Right atrium auricular region (tissue), 2 donors: Measurements from ENCODE around the gene TMEM95. TPM values are rescaled to one million over a fixed set of nuclear protein-coding genes. Genes with fewer than 3 reads are reported as not detected.

ENCODE experiments used
- DNase-seq: peaks from one replicate; pipeline ENCODE4 v3.0.0-alpha.2; 2019; ENCODE audit warnings: low spot score
- H3K27ac ChIP-seq, 2 donors: fragments of 200-600 bp; sonication (generic); 1 replicate in 1 of 2; 2 replicates in 1 of 2; pipeline ENCODE4 v1.5.1; 2016 to 2019
- H3K27me3 ChIP-seq, 2 donors: fragments of 200-600 bp; sonication (generic); one replicate each; pipeline versions ENCODE4 v1.5.1 to v1.6.0; 2017 to 2019
- H3K36me3 ChIP-seq: fragments of 200-600 bp; sonication (generic); one replicate; pipeline ENCODE4 v1.5.1; 2016
- H3K4me1 ChIP-seq, 2 donors: fragments of 200-600 bp; sonication (generic); one replicate each; pipeline versions ENCODE4 v1.5.1 to v1.6.0; 2017 to 2019
- H3K4me3 ChIP-seq, 2 donors: fragments of 200-600 bp; sonication (generic); 1 replicate in 1 of 2; 2 replicates in 1 of 2; pipeline ENCODE4 v1.5.1; 2017 to 2019; ENCODE audit warnings: mild to moderate bottlenecking in 1 of 2, moderate library complexity in 1 of 2
- H3K9me3 ChIP-seq, 2 donors: fragments of 200-600 bp; sonication (generic); one replicate each; pipeline ENCODE4 v1.5.1; 2019
- CTCF ChIP-seq, 2 donors: fragments of 200-600 bp; sonication (generic); IDR thresholded peaks; one replicate each; pipeline ENCODE4 v1.5.1; 2019; ENCODE audit warnings: antibody characterized with exemption in 2 of 2
- total RNA-seq, 2 donors: library from RNA; depleted of rRNA; stranded (reverse); fragments of >200 nt; gene quantifications; one replicate each; pipeline ENCODE4 v1.1.0, GENCODE V29; 2016

The TMEM95 gene
- total RNA-seq, 2 donors from 2014 or later, result not detected

GRCh38 chr17:7315570-7316235, 39.3 kb upstream of the TMEM95 start:
- no peak for TF ChIP-seq CTCF (IDR thresholded peaks at IDR 0.05)
- peak overlapping the region; percentile 92 to 93 for H3K27ac ChIP-seq
- peaks cover 0 to 29% of the 10 kb centered on the region in 2 donors for H3K4me1 ChIP-seq
- H3K9me3 ChIP-seq, result no peaks in the 10 kb centered on the region
- H3K4me3 ChIP-seq, result peak overlapping the region; percentile 83 to 89
- H3K27me3 ChIP-seq, result no peaks in the 10 kb centered on the region
- DNase-seq, result no peak
- H3K36me3 ChIP-seq, result peaks cover 68% of the 10 kb centered on the region

GRCh38 chr17:7317161-7317803, 37.7 kb upstream of the TMEM95 start:
- no peak overlapping the region for H3K27ac ChIP-seq

GRCh38 chr17:7318121-7318860, 36.7 kb upstream of the TMEM95 start:
- no peak for DNase-seq

More at GRCh38 chr17:7317161-7317803, 37.7 kb upstream of the TMEM95 start:
- TF ChIP-seq CTCF (IDR thresholded peaks at IDR 0.05), result no peak
- Histone ChIP-seq H3K4me1 (peaks cover 0 to 29% of the 10 kb centered on the region in 2 donors), H3K27me3 (no peaks in the 10 kb centered on the region), H3K9me3 (no peaks in the 10 kb centered on the region), H3K4me3 (no peak overlapping the region), H3K36me3 (peaks cover 69% of the 10 kb centered on the region)
- no peak for DNase-seq

GRCh38 chr17:7321466-7321865, 33.5 kb upstream of the TMEM95 start:
- no peaks in the 10 kb centered on the region for H3K27me3 ChIP-seq
- no peaks in the 10 kb centered on the region for H3K9me3 ChIP-seq
- H3K4me3 ChIP-seq, result no peak overlapping the region
- no peak overlapping the region for H3K27ac ChIP-seq
- H3K36me3 ChIP-seq, result peaks cover 91% of the 10 kb centered on the region
- no peak for DNase-seq
- no peaks in the 10 kb centered on the region for H3K4me1 ChIP-seq
- no peak for TF ChIP-seq CTCF (IDR thresholded peaks at IDR 0.05)

More at GRCh38 chr17:7318121-7318860, 36.7 kb upstream of the TMEM95 start:
- H3K9me3 ChIP-seq, result no peaks in the 10 kb centered on the region
- no peaks in the 10 kb centered on the region for H3K27me3 ChIP-seq
- TF ChIP-seq CTCF (IDR thresholded peaks at IDR 0.05), result no peak
- peaks cover 0 to 23% of the 10 kb centered on the region in 2 donors for H3K4me1 ChIP-seq
- peaks cover 69% of the 10 kb centered on the region for H3K36me3 ChIP-seq
- no peak overlapping the region for H3K27ac ChIP-seq
- H3K4me3 ChIP-seq, result no peak overlapping the region

- Histone ChIP-seq H3K9me3 (no peaks in the 10 kb centered on the region), H3K27me3 (no peaks in the 10 kb centered on the region), H3K27ac (no peak overlapping the region), H3K36me3 (peaks cover 82% of the 10 kb centered on the region), H3K4me1 (peaks cover 0 to 3% of the 10 kb centered on the region in 2 donors), H3K4me3 (no peak overlapping the region)
- no peak for DNase-seq
- TF ChIP-seq CTCF (IDR thresholded peaks at IDR 0.05), result no peak
Observed at GRCh38 chr17:7322520-7323194, 32.3 kb upstream of the TMEM95 start.
